GM11168 (cell line): ENCODE measurements around the gene NSFL1C.
"Not testable (repeated sequence)": the region's sequence is repeated elsewhere in the genome, so short reads cannot be mapped to it uniquely, and the experiment has no call there.

Source experiments
- in situ Hi-C: fragments of 300-500 bp; cut with MboI; formaldehyde crosslinking; loops from one replicate; pipeline ENCODE4 v1.12.0; 2022; ENCODE audit warnings: low sequenced_read_pairs; ENCODE audit not compliant: unreplicated experiment

NSFL1C gene

GRCh38 chr20:1466211-1467081 lies at the start of gene NSFL1C:
Gene NSFL1C (minus strand): TSS chr20:1466849. CDS start chr20:1466824, 25 bp downstream.
- in situ Hi-C loops, result no loop called here

GRCh38 chr20:1513801-1514200 lies 47.2 kb upstream of the NSFL1C start:
- in situ Hi-C loops, result loop anchor here (25.0 kb wide), 1 partner anchor 248 kb away; no protein-coding TSS in a partner anchor

- in situ Hi-C loops, result loop anchor here (25.0 kb wide), 1 partner anchor 253 kb away; no protein-coding TSS in a partner anchor
Observed at GRCh38 chr20:1509237-1509636, 42.6 kb upstream of the NSFL1C start.

GRCh38 chr20:1508574-1508973 lies 41.9 kb upstream of the NSFL1C start:
- in situ Hi-C loops, result loop anchor here (25.0 kb wide), 1 partner anchor 254 kb away; no protein-coding TSS in a partner anchor

GRCh38 chr20:1507276-1507675 lies 40.6 kb upstream of the NSFL1C start:
- in situ Hi-C loops, result loop anchor here (25.0 kb wide), 1 partner anchor 255 kb away; no protein-coding TSS in a partner anchor

GRCh38 chr20:1505871-1506270 lies 39.2 kb upstream of the NSFL1C start:
- in situ Hi-C loops, result loop anchor here (25.0 kb wide), 1 partner anchor 256 kb away; no protein-coding TSS in a partner anchor

GRCh38 chr20:1505361-1505760 lies 38.7 kb upstream of the NSFL1C start:
- in situ Hi-C loops, result loop anchor here (25.0 kb wide), 1 partner anchor 257 kb away; no protein-coding TSS in a partner anchor

- in situ Hi-C loops, result loop anchor here (25.0 kb wide), 1 partner anchor 259 kb away; no protein-coding TSS in a partner anchor
Observed at GRCh38 chr20:1503564-1504227, 37.0 kb upstream of the NSFL1C start.

- in situ Hi-C loops, result loop anchor here (25.0 kb wide), 1 partner anchor 262 kb away; no protein-coding TSS in a partner anchor
Observed at GRCh38 chr20:1500496-1500895, 33.8 kb upstream of the NSFL1C start.

- in situ Hi-C loops, result loop anchor here (25.0 kb wide), 1 partner anchor 263 kb away; no protein-coding TSS in a partner anchor
Observed at GRCh38 chr20:1499528-1500420, 33.1 kb upstream of the NSFL1C start.

GRCh38 chr20:1497371-1497770 lies 30.7 kb upstream of the NSFL1C start:
- in situ Hi-C loops, result not testable (repeated sequence)

- in situ Hi-C loops, result no loop called here
Observed at GRCh38 chr20:1496930-1497329, 30.3 kb upstream of the NSFL1C start.

- in situ Hi-C loops, result no loop called here
Observed at GRCh38 chr20:1494436-1494835, 27.8 kb upstream of the NSFL1C start.

GRCh38 chr20:1493536-1493935 lies 26.9 kb upstream of the NSFL1C start:
- in situ Hi-C loops, result no loop called here

- in situ Hi-C loops, result no loop called here
Observed at GRCh38 chr20:1491860-1492642, 25.4 kb upstream of the NSFL1C start.

- in situ Hi-C loops, result no loop called here
Observed at GRCh38 chr20:1491281-1491840, 24.7 kb upstream of the NSFL1C start, which contains the start of gene SIRPB2. Gene SIRPB2 (minus strand): TSS chr20:1491420. CDS start chr20:1491359, 61 bp downstream.

GRCh38 chr20:1490643-1491195 lies 24.1 kb upstream of the NSFL1C start:
- in situ Hi-C loops, result no loop called here

- in situ Hi-C loops, result no loop called here
Observed at GRCh38 chr20:1489764-1490436, 23.3 kb upstream of the NSFL1C start.
